Gastroesophageal sphincter (tissue), 3 donors: Measurements from ENCODE around the gene CHCHD6.

Experiments
- CTCF ChIP-seq, 4 experiments: fragments of 200-600 bp in 2 of 4; fragments of 450-650 bp in 2 of 4; sonication (generic) in 1 of 4; IDR thresholded peaks; one replicate each; pipeline ENCODE4 v1.5.1; 2017 to 2019; ENCODE audit warnings: antibody characterized with exemption in 4 of 4, mild to moderate bottlenecking in 2 of 4, moderate library complexity in 2 of 4
- POLR2A ChIP-seq, 2 donors: fragments of 450-650 bp; IDR thresholded peaks; one replicate each; pipeline ENCODE4 v1.6.1; 2017; ENCODE audit warnings: antibody characterized with exemption in 2 of 2, mild to moderate bottlenecking in 2 of 2, moderate library complexity in 1 of 2
- POLR2AphosphoS5 ChIP-seq: sonication (generic); formaldehyde crosslinking; IDR thresholded peaks from one replicate; pipeline ENCODE4 v1.6.1; 2017; ENCODE audit warnings: antibody characterized with exemption

GRCh38 chr3:126797563-126797962 is 93.5 kb downstream of the CHCHD6 start:
- no peak for TF ChIP-seq POLR2A (IDR thresholded peaks at IDR 0.05)
- TF ChIP-seq POLR2AphosphoS5: no peak
- no peak for TF ChIP-seq CTCF (IDR thresholded peaks at IDR 0.05)
